ENCODE measurements around the gene COQ8A.

COQ8A gene

GRCh38 chr1:227006226-227006796, 66.2 kb downstream of the COQ8A start:
- no peak for DNase-seq (ENCODE audit: low read depth, low spot score)

DNA sequence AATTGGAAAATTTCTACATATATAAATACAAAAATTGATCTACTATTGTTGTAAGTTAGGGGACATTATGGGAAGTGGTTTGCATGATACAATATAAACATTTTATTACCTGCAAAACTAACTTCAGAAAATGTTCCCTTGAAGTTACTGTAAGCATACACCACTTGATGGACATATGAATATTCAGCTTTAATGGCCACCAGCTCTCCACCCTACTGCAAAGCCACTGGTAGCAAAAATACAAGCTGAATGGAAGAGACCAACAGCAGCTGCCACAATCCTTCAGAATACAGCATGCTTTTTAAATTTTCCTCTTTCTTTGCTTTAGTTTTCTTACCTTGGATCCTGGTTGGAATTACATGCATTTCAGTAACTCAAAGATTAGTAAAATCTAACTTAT, 69.8 kb downstream of the COQ8A start:
- no peak for DNase-seq (ENCODE audit: low read depth, low spot score)

- no peak for DNase-seq (ENCODE audit: low read depth, low spot score)
Observed at GRCh38 chr1:227010645-227011044, 70.6 kb downstream of the COQ8A start.

DNA sequence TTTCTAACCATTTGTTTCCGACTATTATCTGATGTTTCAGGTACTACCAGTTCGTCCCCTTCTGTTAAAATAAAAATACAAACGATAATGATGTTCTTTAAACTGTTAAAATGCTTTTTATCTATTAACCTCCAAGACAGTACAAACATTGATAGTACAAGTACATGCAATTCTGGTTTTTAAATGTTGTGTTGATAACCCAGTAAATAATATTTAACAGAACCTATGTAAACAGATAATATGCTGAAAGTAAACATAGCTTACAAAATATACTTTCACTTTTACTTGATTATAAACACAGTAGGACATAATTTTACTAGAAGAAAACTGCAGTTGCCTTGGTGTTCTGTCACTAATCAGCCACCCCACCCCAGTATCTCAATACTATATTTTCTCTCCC, 76.9 kb downstream of the COQ8A start:
- DNase-seq (ENCODE audit: low read depth, low spot score), result no peak

GRCh38 chr1:227032396-227032795, 92.3 kb downstream of the COQ8A start:
- no peak for DNase-seq (ENCODE audit: low read depth, low spot score)

- DNase-seq (ENCODE audit: low read depth, low spot score), result no peak
Observed at GRCh38 chr1:227033880-227034279, 93.8 kb downstream of the COQ8A start.

- no peak for DNase-seq (ENCODE audit: low read depth, low spot score)
Observed at GRCh38 chr1:227035316-227035715, 95.2 kb downstream of the COQ8A start.

DNA sequence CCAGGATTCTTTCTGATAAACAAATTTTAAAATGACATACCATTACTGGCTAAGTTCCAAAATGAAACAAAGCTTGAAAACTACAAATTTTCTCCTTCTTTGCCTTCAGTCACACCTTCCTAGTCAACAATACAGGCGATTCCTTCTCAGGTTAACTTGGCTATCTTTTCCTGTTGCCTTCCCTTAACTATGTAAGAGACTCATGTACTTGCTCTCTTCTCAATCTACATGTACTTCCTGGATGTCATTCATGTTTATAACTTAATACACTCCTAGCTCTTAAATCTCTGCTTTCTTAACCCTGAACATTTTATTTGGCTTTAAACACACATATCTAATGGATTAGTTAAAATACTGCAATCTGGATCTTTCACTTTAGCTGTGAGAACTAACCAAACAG, 97.0 kb downstream of the COQ8A start:
- DNase-seq (ENCODE audit: low read depth, low spot score), result no peak

Measured in brain pericyte (primary cell).